Mesenchymal stem cell (in vitro differentiated cells and primary cell): ENCODE data around the gene DDAH2.

Experiments used
- DNase-seq: peaks from one replicate; pipeline ENCODE4 v3.0.0-alpha.2; 2013
- H2AFZ ChIP-seq: one replicate; pipeline ENCODE4 v1.6.1; 2013; ENCODE audit warnings: low read depth, mild to moderate bottlenecking, control low read depth, inconsistent platforms, low read length, moderate library complexity
- H2AK5ac ChIP-seq: 2 replicates; pipeline ENCODE4 v1.6.1; 2013; ENCODE audit warnings: low read length, moderate library complexity, mild to moderate bottlenecking, inconsistent platforms; ENCODE audit not compliant: severe bottlenecking
- H2BK120ac ChIP-seq: one replicate; pipeline ENCODE4 v1.6.1; 2013; ENCODE audit warnings: low read depth, mild to moderate bottlenecking, inconsistent platforms, low read length, moderate library complexity
- H2BK12ac ChIP-seq, 2 experiments: one replicate each; pipeline ENCODE4 v1.6.1; 2013; ENCODE audit warnings: inconsistent platforms in 2 of 2, low read length in 2 of 2, mild to moderate bottlenecking in 2 of 2, moderate library complexity in 2 of 2, control low read depth in 1 of 2
- H2BK15ac ChIP-seq: one replicate; pipeline ENCODE4 v1.6.1; 2013; ENCODE audit warnings: mild to moderate bottlenecking, low read depth, inconsistent platforms; ENCODE audit not compliant: poor library complexity, severe bottlenecking
- H2BK5ac ChIP-seq: 2 replicates; pipeline ENCODE4 v1.6.1; 2013; ENCODE audit warnings: low read depth, mild to moderate bottlenecking, low read length, control low read depth, inconsistent platforms; ENCODE audit not compliant: poor library complexity, severe bottlenecking
- H3K14ac ChIP-seq, 2 experiments: one replicate each; pipeline ENCODE4 v1.6.1; 2013; ENCODE audit warnings: inconsistent platforms in 2 of 2, low read length in 2 of 2, control low read depth in 1 of 2, mild to moderate bottlenecking in 1 of 2, moderate library complexity in 1 of 2
- H3K18ac ChIP-seq, 2 experiments: one replicate each; pipeline ENCODE4 v1.6.1; 2013; ENCODE audit warnings: inconsistent platforms in 2 of 2, low read length in 2 of 2, control low read depth in 1 of 2, low read depth in 1 of 2, mild to moderate bottlenecking in 1 of 2
- H3K23ac ChIP-seq, 2 experiments: one replicate each; pipeline ENCODE4 v1.6.1; 2013; ENCODE audit warnings: inconsistent platforms in 2 of 2, low read length in 2 of 2, mild to moderate bottlenecking in 2 of 2, moderate library complexity in 2 of 2, control low read depth in 1 of 2
- H3K27ac ChIP-seq: 2 replicates; pipeline ENCODE4 v1.5.1; 2013; ENCODE audit warnings: mild to moderate bottlenecking, moderate library complexity, low read length, control low read depth, inconsistent platforms; ENCODE audit not compliant: poor library complexity, severe bottlenecking
- H3K27me3 ChIP-seq, 2 experiments: 2 replicates each; pipeline versions ENCODE4 v1.6.1 to v1.7.0; 2013; ENCODE audit warnings: low read length in 2 of 2, mild to moderate bottlenecking in 2 of 2, moderate library complexity in 2 of 2, control low read depth in 1 of 2, inconsistent platforms in 1 of 2; ENCODE audit not compliant: control insufficient read depth in 1 of 2, insufficient read depth in 1 of 2
- H3K36me3 ChIP-seq, 2 experiments: 2 replicates each; pipeline versions ENCODE4 v1.6.1 to v1.7.0; 2013; ENCODE audit warnings: low read length in 2 of 2, control low read depth in 1 of 2, inconsistent platforms in 1 of 2, low read depth in 1 of 2, mild to moderate bottlenecking in 1 of 2; ENCODE audit not compliant: insufficient read depth in 2 of 2, control insufficient read depth in 1 of 2
- H3K4ac ChIP-seq, 2 experiments: one replicate each; pipeline ENCODE4 v1.6.1; 2013; ENCODE audit warnings: inconsistent platforms in 2 of 2, low read length in 2 of 2, mild to moderate bottlenecking in 2 of 2, moderate library complexity in 2 of 2, control low read depth in 1 of 2, low read depth in 1 of 2
- H3K4me1 ChIP-seq: 2 replicates; pipeline ENCODE4 v1.6.1; 2013; ENCODE audit warnings: low read depth, low read length, control low read depth; ENCODE audit not compliant: control insufficient read depth, insufficient read depth
- H3K4me2 ChIP-seq: 2 replicates; pipeline ENCODE4 v1.6.1; 2013; ENCODE audit warnings: low read length, mild to moderate bottlenecking, inconsistent platforms; ENCODE audit not compliant: poor library complexity, severe bottlenecking
- H3K4me3 ChIP-seq, 2 experiments: 2 replicates each; pipeline versions ENCODE4 v1.5.1 to v1.7.0; 2013; ENCODE audit warnings: low read length in 2 of 2, mild to moderate bottlenecking in 2 of 2, control low read depth in 1 of 2, low read depth in 1 of 2; ENCODE audit not compliant: insufficient read depth in 1 of 2
- H3K79me1 ChIP-seq: replicated peaks from 2 replicates; pipeline ENCODE4 v1.6.1; 2013; ENCODE audit warnings: mild to moderate bottlenecking, control low read depth, low read length, inconsistent platforms; ENCODE audit not compliant: poor library complexity, severe bottlenecking
- H3K9ac ChIP-seq: 2 replicates; pipeline ENCODE4 v1.7.0; 2013; ENCODE audit warnings: mild to moderate bottlenecking, low read length, moderate library complexity
- H3K9me3 ChIP-seq: 2 replicates; pipeline ENCODE4 v1.7.0; 2013; ENCODE audit warnings: mild to moderate bottlenecking, low read length; ENCODE audit not compliant: control insufficient read depth
- H4K8ac ChIP-seq: one replicate; pipeline ENCODE4 v1.6.1; 2013; ENCODE audit warnings: inconsistent platforms, mild to moderate bottlenecking, low read length, moderate library complexity
- H4K91ac ChIP-seq: one replicate; pipeline ENCODE4 v1.6.1; 2013; ENCODE audit warnings: mild to moderate bottlenecking, low read length, inconsistent platforms
- WGBS: methylation state at CpG from one replicate; pipeline ENCODE4 v1.1.7; 2013; ENCODE audit warnings: mixed read lengths; 5-methylcytosine and 5-hydroxymethylcytosine counted together

DDAH2 gene

DNA sequence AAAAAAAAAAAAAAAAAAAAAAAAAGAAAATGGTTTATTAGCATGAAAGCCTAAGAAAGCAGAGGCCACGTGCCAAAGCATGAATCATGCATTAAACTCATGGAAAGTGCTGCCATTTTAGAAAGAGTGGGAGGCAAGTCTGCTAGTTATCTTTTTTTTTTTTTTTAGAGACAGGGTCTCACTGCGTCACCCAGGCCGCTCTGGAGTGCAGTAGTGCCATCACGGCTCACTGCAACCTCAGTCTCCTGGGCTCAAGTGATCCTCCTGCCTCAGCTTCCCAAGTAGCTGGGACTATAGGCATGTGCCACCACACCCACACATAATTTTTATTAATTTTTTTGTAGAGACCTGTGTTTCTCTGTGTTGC, 42.9 kb upstream of the DDAH2 start:
- Histone ChIP-seq H2BK5ac (no peak overlapping the region), H3K4me1 (peaks cover 10% of the 10 kb centered on the region), H3K9ac (no peak overlapping the region), H3K14ac (no peak overlapping the region), H2BK12ac (no peak overlapping the region), H3K27ac (no peak overlapping the region), H3K4ac (no peak overlapping the region), H3K79me1 (no peaks in the 10 kb centered on the region), H2AFZ (no peak overlapping the region), H2AK5ac (no peak overlapping the region), H3K27me3 (no peaks in the 10 kb centered on the region), H2BK15ac (peak overlapping the region; percentile 18), H3K23ac (no peak overlapping the region), H4K8ac (no peak overlapping the region), H3K4me2 (no peak overlapping the region), H3K4me3 (no peak overlapping the region), H3K18ac (no peak overlapping the region), H4K91ac (no peak overlapping the region), H3K36me3 (no peaks in the 10 kb centered on the region), H3K9me3 (no peaks in the 10 kb centered on the region), H2BK120ac (no peak overlapping the region)
- WGBS: 88% methylated on average over 4 of the region's 4 CpGs
- no peak for DNase-seq

DNA sequence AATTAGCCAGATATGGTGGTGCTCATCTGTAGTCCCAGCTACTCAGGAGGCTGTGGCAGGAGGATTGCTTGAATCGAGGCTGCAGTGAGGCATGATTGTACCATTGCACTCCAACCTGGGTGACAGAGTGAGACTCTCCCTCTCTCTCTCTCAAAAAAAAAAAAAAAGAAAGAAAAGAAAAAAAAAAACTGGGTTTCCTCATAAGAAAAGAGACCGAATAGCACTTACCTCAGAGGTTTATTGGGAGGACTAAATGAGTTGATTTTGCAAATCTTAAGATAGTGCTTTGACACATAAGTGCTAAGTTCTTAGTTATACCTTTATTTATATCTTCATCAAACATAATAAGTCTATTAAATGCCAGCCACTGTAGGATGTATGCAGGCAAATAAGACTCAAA, 41.8 kb upstream of the DDAH2 start:
- Histone ChIP-seq H3K4me3 (no peak overlapping the region), H3K36me3 (no peaks in the 10 kb centered on the region), H4K8ac (no peak overlapping the region), H2AFZ (no peak overlapping the region), H4K91ac (no peak overlapping the region), H2BK120ac (no peak overlapping the region), H3K9me3 (no peaks in the 10 kb centered on the region), H3K18ac (no peak overlapping the region), H3K4ac (no peak overlapping the region), H3K79me1 (no peaks in the 10 kb centered on the region), H2BK12ac (no peak overlapping the region), H2AK5ac (no peak overlapping the region), H3K9ac (no peak overlapping the region), H3K4me1 (peaks cover 7% of the 10 kb centered on the region), H3K14ac (no peak overlapping the region), H3K27me3 (peaks cover 0 to 6% of the 10 kb centered on the region in 2 experiments), H3K4me2 (no peak overlapping the region), H2BK15ac (no peak overlapping the region), H3K23ac (no peak overlapping the region), H2BK5ac (no peak overlapping the region), H3K27ac (no peak overlapping the region)
- WGBS: 83% methylated on average over 1 of the region's 2 CpGs
- DNase-seq: no peak

DNA sequence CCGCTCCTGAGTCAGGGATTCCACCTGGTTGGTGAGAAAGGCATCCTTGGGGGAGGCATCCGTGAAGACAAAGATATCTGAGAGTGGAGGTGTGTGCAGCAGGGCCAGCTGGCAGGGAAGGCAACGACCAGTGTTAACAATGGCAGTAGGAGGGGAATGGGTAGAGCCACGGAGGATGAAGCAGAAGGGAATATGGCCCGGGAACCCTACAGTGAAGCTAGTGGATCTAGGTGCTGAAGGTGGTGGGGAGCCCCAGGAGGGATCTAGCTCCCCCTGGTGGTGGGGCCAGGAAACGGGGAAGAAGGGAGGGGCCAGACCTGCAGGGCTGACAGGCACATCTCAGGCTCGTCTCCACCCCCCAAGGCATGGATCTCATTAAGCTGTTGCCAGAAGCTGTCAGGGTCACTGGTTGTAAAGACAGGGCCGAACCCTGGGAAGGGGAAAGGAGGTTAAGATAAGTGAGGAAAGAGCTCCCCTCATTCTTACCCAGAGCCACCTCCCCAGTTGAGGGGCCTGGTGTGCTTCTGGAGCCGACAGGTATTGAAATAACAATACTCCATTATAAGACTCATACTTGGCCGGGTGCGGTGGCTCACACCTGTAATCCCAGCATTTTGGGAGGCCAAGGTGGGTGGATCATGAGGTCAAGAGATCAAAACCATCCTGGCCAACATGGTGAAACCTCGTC, 40.7 kb upstream of the DDAH2 start:
- H3K23ac ChIP-seq: no peak overlapping the region
- H3K18ac ChIP-seq: peak overlapping the region in 1 of 2 experiments; percentile 5
- no peak overlapping the region for H2AFZ ChIP-seq
- WGBS: 76% methylated on average over 9 of the region's 12 CpGs
- no peak overlapping the region for H2BK120ac ChIP-seq
- no peak overlapping the region for H2BK15ac ChIP-seq
- DNase-seq: peak; percentile 68
- peaks cover 0 to 3% of the 10 kb centered on the region in 2 experiments for H3K36me3 ChIP-seq
- peak overlapping the region; percentile 80 for H4K8ac ChIP-seq
- H2AK5ac ChIP-seq: no peak overlapping the region
- no peak overlapping the region for H3K14ac ChIP-seq
- H3K27me3 ChIP-seq: peaks cover 0 to 6% of the 10 kb centered on the region in 2 experiments
- H3K4me1 ChIP-seq: peaks cover 7% of the 10 kb centered on the region
- no peak overlapping the region for H2BK5ac ChIP-seq
- no peak overlapping the region for H3K9ac ChIP-seq
- no peak overlapping the region for H3K4me2 ChIP-seq
- H2BK12ac ChIP-seq: no peak overlapping the region
- no peaks in the 10 kb centered on the region for H3K9me3 ChIP-seq
- no peak overlapping the region for H3K4ac ChIP-seq
- H3K79me1 ChIP-seq: no peaks in the 10 kb centered on the region
- H3K4me3 ChIP-seq: no peak overlapping the region
- H3K27ac ChIP-seq: no peak overlapping the region
- H4K91ac ChIP-seq: peak overlapping the region; percentile 52

DNA sequence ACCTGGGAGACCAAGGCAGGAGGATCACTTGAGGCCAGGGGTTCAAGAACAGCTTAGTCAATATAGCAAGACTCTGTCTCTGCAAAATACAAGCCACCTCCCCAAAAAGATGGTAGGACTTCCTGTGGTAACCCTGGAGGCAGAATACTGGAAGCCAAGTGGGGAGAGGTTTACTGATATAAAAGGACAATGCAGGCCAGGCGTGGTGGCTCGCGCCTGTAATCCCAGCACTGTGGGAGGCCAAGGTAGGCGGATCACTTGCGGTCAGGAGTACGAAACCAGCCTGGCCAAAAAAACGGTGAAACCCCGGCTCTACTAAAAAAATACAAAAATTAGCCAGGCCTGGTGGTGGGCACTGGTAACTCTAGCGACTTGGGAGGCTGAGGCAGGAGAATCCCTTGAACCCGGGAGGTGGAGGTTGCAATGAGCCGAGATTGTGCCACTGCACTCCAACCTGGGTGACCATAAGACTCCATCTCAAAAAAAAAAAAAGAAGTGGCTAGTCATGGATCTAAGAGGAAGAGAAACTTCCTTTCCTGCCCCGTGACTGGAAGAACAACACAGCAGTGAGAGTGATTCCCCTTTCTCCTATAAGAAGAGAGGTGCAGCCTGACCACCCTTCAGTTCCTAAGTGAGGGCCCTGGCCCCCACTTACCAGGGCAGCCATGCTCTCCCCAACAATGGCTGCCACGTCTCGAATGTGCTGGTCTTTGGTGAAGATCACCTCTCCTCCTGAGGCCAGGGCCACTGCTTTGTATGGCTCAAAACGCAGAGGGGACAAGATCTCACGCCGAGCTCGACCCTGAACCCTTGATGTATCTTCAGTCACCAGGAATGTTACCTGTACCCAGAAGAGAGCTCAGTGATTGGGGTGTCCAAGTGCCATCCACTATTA, 39.5 kb upstream of the DDAH2 start:
- Histone ChIP-seq H3K4me1 (peaks cover 7% of the 10 kb centered on the region), H2AK5ac (no peak overlapping the region), H3K4me3 (no peak overlapping the region), H3K9me3 (no peaks in the 10 kb centered on the region), H3K36me3 (peaks cover 0 to 3% of the 10 kb centered on the region in 2 experiments), H3K23ac (no peak overlapping the region), H3K18ac (no peak overlapping the region), H2BK12ac (no peak overlapping the region), H3K27ac (no peak overlapping the region), H3K4me2 (no peak overlapping the region), H3K9ac (no peak overlapping the region), H2BK120ac (no peak overlapping the region), H4K8ac (no peak overlapping the region), H3K14ac (no peak overlapping the region), H4K91ac (no peak overlapping the region), H2BK5ac (no peak overlapping the region), H2AFZ (no peak overlapping the region), H3K79me1 (no peaks in the 10 kb centered on the region), H3K4ac (peak overlapping the region in 1 of 2 experiments; percentile 54), H2BK15ac (no peak overlapping the region), H3K27me3 (peaks cover 0 to 6% of the 10 kb centered on the region in 2 experiments)
- 93% methylated on average over 17 of the region's 18 CpGs for WGBS
- no peak for DNase-seq
